ENCODE measurements around the gene BTNL8. TPM values are rescaled to one million over a fixed set of nuclear protein-coding genes. Genes with fewer than 3 reads are reported as not detected.

BTNL8 gene
- total RNA-seq, 1 donor from 2014 or later, result 0.87 TPM

- H3K36me3 Mint-ChIP-seq, result no peaks in the 10 kb centered on the region
- peaks cover 12% of the 10 kb centered on the region for H3K27me3 Mint-ChIP-seq
- no peak overlapping the region for H3K4me3 Mint-ChIP-seq
- peaks cover 14% of the 10 kb centered on the region for H3K9me3 Mint-ChIP-seq
- TF ChIP-seq CTCF (conservative IDR thresholded peaks at IDR 0.05), result no peak
- no peak overlapping the region for H3K27ac Mint-ChIP-seq
- H3K4me1 Mint-ChIP-seq (ENCODE audit: unreplicated experiment), result no peaks in the 10 kb centered on the region
- DNase-seq (ENCODE audit: extremely low spot score, unreplicated experiment), result no peak
Measured at GRCh38 chr5:180920710-180921109, 21.8 kb downstream of the BTNL8 start.

GRCh38 chr5:180922932-180923331 is 24.0 kb downstream of the BTNL8 start:
- peaks cover 15% of the 10 kb centered on the region for H3K9me3 Mint-ChIP-seq
- H3K4me3 Mint-ChIP-seq, result no peak overlapping the region
- DNase-seq (ENCODE audit: extremely low spot score, unreplicated experiment), result no peak
- H3K27me3 Mint-ChIP-seq, result peaks cover 17% of the 10 kb centered on the region
- no peak overlapping the region for H3K27ac Mint-ChIP-seq
- no peak for TF ChIP-seq CTCF (conservative IDR thresholded peaks at IDR 0.05)
- no peaks in the 10 kb centered on the region for H3K36me3 Mint-ChIP-seq
- no peaks in the 10 kb centered on the region for H3K4me1 Mint-ChIP-seq (ENCODE audit: unreplicated experiment)

GRCh38 chr5:180932660-180933059 is 33.7 kb downstream of the BTNL8 start:
- H3K27ac Mint-ChIP-seq, result no peak overlapping the region
- DNase-seq (ENCODE audit: extremely low spot score, unreplicated experiment), result no peak
- peaks cover 11% of the 10 kb centered on the region for H3K9me3 Mint-ChIP-seq
- TF ChIP-seq CTCF (conservative IDR thresholded peaks at IDR 0.05), result no peak
- no peak overlapping the region for H3K4me3 Mint-ChIP-seq
- H3K27me3 Mint-ChIP-seq, result peaks cover 46% of the 10 kb centered on the region
- no peaks in the 10 kb centered on the region for H3K36me3 Mint-ChIP-seq
- no peaks in the 10 kb centered on the region for H3K4me1 Mint-ChIP-seq (ENCODE audit: unreplicated experiment)

- TF ChIP-seq CTCF (conservative IDR thresholded peaks at IDR 0.05), result no peak
- Mint-ChIP-seq H3K27ac (no peak overlapping the region), H3K36me3 (no peaks in the 10 kb centered on the region), H3K4me3 (no peak overlapping the region), H3K27me3 (peaks cover 25% of the 10 kb centered on the region), H3K9me3 (peaks cover 10% of the 10 kb centered on the region), H3K4me1 (ENCODE audit: unreplicated experiment) (no peaks in the 10 kb centered on the region)
- DNase-seq (ENCODE audit: extremely low spot score, unreplicated experiment), result no peak
Measured at GRCh38 chr5:180935203-180935602, 36.2 kb downstream of the BTNL8 start.

GRCh38 chr5:180938294-180938693 is 39.3 kb downstream of the BTNL8 start:
- no peak for TF ChIP-seq CTCF (conservative IDR thresholded peaks at IDR 0.05)
- Mint-ChIP-seq H3K27me3 (peaks cover 30% of the 10 kb centered on the region), H3K36me3 (no peaks in the 10 kb centered on the region), H3K27ac (no peak overlapping the region), H3K9me3 (peaks cover 5% of the 10 kb centered on the region), H3K4me3 (no peak overlapping the region), H3K4me1 (ENCODE audit: unreplicated experiment) (no peaks in the 10 kb centered on the region)
- DNase-seq (ENCODE audit: extremely low spot score, unreplicated experiment), result no peak
